HL-60/S4 treated with retinoic acid at 250 ng/mL for 4 days and 3 days (cell line): Measurements from ENCODE around the gene MROH9.
"Not testable (repeated sequence)": the region's sequence is repeated elsewhere in the genome, so short reads cannot be mapped to it uniquely, and the experiment has no call there.

ENCODE experiments used
- in situ Hi-C: fragments of 300-500 bp; cut with MboI; formaldehyde crosslinking; loops from 2 replicates; pipeline ENCODE4 v1.7.0; 2022; ENCODE audit warnings: low sequenced_read_pairs

MROH9 gene

DNA sequence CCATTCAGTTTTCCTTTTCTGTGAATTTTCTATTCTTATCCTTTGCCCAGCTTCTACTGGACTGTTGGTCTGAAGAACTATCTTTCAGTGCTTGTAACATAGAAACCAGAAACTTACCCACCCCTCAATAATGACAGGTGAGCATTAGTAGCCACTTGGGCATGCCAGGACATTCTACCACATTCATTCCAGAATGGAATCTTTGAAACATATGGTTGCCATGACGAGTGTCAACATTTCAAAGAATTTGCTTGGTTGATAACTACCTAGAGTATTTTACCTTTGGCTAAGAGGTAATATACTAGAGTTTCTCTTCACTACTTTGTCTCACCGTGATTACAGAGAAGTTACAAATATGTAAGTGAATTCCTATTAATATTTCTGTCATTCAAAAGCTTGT lies at the start of gene MROH9:
Gene MROH9 (plus strand): TSS at position 304 of the 400 bp plus-strand sequence. CDS start 10,023 bp downstream, outside the sequence.
- in situ Hi-C loops = no loop called here

DNA sequence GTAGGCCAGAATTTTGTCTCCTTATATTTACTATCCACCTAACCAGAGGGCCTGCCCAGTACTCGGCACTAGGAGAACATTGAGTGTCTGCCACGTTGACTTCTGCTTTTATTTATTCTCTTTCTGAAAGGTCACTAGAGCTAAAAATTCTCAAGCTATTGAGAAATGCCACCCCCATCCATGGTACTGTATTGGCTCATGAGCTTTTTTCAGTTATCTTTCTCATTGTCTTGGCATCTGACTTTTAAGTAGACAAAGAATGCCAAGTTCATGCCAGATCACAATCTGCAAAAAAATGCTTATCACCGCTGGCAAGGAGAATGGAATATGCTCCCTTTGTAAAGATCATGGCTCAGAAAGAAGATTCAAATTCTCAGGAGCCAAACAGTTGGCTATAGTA lies 49.8 kb upstream of the MROH9 start:
- in situ Hi-C loops = no loop called here

- in situ Hi-C loops = no loop called here
Measured at GRCh38 chr1:170886460-170886859, 48.9 kb upstream of the MROH9 start.

DNA sequence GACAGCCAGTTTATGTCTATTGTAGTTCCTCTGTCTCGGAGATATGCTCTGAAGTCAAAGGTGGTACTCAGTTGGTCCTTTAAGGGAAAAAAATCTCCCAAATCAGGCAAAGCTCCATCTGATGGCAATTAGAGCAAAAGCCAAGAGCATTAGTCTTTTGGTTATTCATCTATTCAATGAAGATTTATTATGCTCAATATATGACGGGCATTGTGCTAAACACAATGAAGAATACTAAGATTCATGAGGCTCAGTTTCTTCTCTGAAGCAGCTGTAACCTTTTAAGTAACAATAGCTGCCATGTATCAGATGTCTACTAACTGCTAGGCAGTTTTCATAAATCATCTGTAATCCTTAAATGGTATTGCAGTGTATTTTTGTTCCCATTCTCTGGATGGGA lies 47.6 kb upstream of the MROH9 start:
- in situ Hi-C loops = no loop called here

GRCh38 chr1:170891872-170892271 lies 43.5 kb upstream of the MROH9 start:
- in situ Hi-C loops = no loop called here

- in situ Hi-C loops = no loop called here
Measured at GRCh38 chr1:170893655-170894297, 41.6 kb upstream of the MROH9 start.

GRCh38 chr1:170903961-170904360 lies 31.4 kb upstream of the MROH9 start:
- in situ Hi-C loops = no loop called here

DNA sequence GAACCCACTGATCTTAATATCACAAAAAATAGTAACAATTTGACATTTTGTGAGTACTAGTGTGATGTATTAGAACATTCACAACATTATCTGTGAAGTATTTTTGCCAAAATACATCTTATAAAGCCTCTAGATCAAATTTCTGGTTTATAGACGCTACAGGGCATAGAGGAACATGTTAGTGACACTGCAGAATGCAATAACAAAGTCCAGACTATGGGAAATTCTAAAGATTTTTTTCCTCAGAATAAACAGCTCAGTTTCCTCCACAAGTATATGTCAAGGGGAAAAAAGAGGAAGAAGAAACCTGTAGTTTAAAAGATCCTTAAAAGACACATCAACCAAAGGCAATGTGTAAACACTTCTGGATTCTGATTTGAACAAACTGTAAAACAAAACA lies 26.4 kb upstream of the MROH9 start:
- in situ Hi-C loops = no loop called here

- in situ Hi-C loops = no loop called here
Measured at GRCh38 chr1:170910273-170910672, 25.1 kb upstream of the MROH9 start.

DNA sequence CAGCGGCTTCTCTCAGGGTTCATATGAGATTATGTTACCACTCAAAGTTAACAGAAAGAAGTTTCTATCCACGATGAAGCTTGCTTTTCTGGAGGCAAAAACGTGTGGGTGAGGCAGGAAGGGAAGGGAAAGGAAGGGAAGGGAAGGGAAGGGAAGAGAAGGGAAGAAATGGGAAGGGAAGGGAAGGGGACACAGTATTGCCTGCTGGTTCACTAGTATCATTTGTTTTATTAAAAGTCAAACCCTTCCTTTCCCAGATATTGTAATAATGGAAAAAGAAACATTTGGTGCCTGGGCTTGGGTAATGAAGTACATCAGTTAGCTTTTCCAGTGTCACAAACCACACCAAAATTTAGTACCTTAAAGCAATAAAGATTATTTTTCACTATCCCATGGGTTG lies 18.0 kb upstream of the MROH9 start:
- in situ Hi-C loops = no loop called here

DNA sequence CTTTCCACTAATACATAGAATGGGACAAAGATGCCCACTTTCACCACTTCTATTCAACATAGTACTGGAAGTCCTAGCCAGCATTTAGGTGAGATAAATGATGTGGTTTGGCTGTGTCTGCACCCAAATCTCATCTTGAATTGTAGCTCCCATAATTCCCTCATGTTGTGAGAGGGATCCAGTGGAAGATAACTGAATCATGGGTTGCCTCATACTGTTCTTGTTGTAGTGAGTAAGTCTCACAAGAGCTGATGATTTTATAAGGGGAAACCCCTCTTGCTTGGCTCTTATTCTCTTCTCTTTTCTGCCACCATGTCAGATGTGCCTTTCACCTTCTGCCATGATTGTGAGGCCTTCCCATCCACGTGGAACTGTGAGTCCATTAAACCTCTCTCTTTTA lies 10.7 kb upstream of the MROH9 start:
- in situ Hi-C loops = not testable (repeated sequence)

DNA sequence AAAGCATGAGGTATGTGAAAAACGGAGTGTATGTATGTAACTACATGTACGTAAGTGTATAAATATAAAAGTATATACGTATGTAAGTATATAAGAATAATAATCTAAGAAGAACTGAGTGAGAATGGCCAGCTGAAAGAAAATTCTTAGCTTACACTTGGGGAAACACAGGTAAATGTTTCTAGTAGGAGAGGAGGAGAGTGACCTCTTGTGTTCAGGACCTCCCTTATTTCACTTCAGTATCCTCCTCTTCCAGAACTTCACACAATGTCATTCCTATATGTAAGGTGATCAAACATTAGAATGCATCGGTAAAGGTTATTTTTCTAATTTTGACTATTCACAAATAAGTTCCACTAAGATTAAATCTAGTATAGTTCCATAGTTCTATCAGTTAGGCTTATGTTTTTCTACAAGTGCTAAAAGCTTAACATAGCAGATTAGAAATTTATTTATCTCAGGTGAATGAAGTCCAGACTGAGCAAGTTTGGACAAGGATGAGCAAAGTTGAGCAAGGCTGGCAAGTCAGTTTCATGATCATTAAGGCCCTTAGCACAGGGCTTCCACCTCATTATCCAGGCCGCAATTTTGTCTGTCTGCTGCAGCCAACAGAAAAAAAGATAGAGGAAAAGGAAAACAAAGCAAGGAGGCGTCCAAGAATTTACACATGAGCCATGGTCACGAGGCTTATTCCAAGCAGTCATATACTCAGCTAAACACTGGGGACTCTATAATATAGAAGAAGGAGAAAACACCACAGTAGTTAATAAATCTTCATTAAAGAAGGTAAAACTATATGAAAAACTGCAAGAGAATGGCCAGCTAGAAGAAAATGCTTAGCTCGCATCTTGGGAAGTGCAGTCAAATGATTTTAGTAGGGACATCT lies 7.1 kb upstream of the MROH9 start:
- in situ Hi-C loops = no loop called here

DNA sequence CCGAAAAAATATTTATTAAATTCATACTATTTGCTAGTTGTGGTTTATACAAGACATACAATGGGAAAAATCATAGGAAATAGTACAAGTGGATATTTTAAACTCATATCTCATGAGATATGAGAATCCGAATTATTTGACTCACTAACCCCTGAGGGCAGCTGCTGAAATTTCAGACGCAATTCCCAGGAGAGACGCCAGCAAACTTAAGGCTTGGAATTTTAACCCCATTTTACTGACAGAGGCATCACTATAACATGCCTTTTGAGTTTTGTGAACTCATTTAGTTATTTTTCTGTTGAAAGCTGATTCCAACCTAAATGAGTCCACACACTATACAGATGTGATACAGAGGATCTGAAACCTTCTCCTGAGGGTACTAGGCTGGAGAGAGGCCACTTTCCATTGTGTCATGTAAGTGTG lies 5.9 kb upstream of the MROH9 start:
- in situ Hi-C loops = no loop called here

GRCh38 chr1:170929835-170930554 lies 5.3 kb upstream of the MROH9 start:
- in situ Hi-C loops = no loop called here

- in situ Hi-C loops = no loop called here
Measured at GRCh38 chr1:170931650-170932049, 3.7 kb upstream of the MROH9 start.

- in situ Hi-C loops = no loop called here
Measured at GRCh38 chr1:170932236-170932635, 3.1 kb upstream of the MROH9 start.

DNA sequence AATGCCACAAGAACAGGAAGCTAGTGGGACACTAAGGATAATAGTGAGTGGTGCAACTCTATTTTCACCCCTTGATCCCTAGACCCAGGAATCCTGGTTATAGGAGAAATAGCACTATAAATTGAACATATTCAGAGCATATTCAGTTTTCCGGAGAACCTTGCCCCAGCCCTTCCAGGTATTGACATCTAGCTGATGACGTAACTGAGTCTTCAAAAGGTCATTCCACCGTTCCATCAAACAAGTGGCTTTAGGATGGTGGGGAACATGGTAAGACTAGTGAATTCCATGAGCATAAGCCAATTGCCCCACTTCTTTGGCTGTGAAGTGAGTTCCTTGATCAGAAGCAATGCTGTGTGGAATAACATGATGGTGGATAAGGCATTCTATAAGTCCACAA lies 2.9 kb downstream of the MROH9 start:
- in situ Hi-C loops = no loop called here

- in situ Hi-C loops = no loop called here
Measured at GRCh38 chr1:170939476-170939875, 4.1 kb downstream of the MROH9 start.

DNA sequence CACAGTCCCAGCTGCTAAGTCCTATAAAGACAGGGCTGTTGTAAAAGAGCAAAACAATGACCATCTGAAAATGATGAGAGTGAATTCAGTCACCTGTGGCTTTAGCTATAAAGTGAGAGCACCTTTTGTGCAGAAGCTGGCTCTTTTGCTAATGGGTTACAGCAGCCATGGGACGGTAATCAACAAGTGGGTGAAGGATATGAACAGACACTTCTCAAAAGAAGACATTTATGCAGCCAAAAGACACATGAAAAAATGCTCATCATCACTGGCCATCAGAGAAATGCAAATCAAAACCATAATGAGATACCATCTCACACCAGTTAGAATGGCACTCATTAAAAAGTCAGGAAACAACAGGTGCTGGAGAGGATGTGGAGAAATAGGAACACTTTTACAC lies 16.4 kb downstream of the MROH9 start:
- in situ Hi-C loops = not testable (repeated sequence)

- in situ Hi-C loops = no loop called here
Measured at GRCh38 chr1:170959385-170959784, 24.1 kb downstream of the MROH9 start.

- in situ Hi-C loops = no loop called here
Measured at GRCh38 chr1:170964506-170964905, 29.2 kb downstream of the MROH9 start.
